ENCODE data around the gene HS6ST3.

Gene HS6ST3

GRCh38 chr13:96540670-96541069 lies 450.8 kb downstream of the HS6ST3 start:
- DNase-seq (ENCODE audit: low spot score): no peak

DNA sequence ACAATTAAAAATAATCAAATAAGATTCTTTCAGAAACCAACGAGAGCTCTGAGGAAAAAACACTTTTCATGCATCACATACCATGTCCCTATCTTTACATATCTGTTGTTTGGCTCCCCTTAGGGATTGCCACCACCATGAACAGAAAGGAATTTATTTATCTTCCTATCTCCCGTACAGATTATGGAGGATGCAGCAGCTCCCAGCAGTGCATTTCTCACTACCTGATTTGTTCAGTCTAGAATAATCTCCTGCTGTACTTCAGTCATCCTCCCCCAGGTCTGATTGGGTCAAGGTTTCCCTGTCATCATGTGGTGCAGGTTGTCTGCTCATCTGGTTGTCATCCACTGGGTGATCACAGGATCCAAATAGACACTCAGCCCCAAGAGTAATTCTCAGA lies 453.1 kb downstream of the HS6ST3 start:
- no peak for DNase-seq (ENCODE audit: low spot score)

DNA sequence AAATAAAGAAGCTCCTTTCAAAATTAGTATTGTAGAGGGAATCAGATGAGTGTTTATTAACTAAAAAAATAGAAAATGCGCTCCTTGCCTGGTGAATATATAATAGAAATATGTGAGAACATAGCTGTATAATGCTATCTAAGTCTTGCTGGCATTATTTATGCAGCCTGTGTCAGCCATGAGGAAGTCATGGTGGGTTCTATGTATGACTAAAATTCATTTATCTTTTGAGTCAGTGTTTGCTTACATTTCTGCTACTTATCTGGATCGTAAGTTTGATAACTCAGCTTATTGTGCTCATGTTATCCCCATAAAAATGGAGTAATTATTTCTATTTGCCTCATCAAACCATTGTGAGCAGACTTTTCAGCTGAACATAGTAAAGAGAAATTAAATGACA lies 455.1 kb downstream of the HS6ST3 start:
- DNase-seq (ENCODE audit: low spot score): no peak

DNA sequence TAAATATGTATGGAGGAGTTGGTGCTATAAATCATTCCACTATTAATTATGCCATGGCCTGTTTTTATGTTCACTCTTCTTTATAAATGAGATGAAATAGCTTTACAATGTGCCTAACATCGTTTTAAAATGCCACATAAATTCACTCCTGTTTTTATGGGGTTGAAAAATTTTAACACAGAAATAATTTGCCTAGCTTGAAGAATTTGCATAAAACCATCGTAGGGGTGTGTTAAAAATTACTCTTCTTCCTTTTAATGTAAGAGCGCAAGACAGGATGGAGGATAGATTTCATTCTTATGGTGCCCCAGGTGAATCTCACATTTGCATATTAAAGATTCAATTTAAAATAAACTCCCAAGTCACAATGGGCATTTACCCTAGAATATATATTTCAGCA lies 456.6 kb downstream of the HS6ST3 start:
- DNase-seq (ENCODE audit: low spot score): no peak

DNA sequence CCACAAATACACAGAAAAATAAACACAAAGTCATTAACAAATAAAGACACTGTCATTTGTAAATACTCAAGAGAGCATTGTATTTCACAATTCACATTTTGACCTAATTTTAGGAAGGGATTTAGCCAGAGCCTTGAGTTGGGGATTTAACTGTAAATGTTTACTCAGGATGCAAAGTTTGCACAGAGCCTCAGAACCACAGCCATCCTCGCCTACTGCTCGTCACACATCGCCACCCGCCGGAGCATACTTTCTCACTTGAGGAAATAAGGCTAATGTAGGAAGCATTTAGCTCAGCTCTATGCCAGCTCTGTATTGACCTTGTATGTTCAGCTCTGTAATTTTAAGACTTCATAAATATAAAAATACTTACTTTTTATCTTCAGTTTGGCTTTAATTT lies 461.6 kb downstream of the HS6ST3 start:
- peak; percentile 17 for DNase-seq (ENCODE audit: low spot score)

- DNase-seq (ENCODE audit: low spot score): no peak
These were observed 462.7 kb downstream of the HS6ST3 start for GRCh38 chr13:96552559-96552958.

DNA sequence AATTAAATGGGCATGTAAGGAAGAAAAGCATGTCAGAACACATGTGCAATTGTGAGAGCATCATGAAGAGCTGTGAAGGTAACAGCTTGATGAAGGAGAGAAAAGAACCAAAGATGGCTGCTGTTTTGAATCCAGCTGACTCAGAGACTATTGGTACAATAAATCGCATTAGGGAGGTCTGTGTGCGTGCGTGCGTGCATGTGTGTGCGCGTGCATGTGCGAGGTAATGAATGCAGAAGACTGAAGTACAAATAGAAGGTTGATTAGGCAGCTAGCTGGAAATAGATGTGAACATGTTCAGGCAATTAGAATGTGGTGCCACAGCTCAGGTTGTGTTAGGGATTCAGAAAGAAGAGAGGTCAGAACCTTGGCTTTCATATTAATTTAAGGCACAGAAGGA lies 463.9 kb downstream of the HS6ST3 start:
- DNase-seq (ENCODE audit: low spot score): no peak

DNA sequence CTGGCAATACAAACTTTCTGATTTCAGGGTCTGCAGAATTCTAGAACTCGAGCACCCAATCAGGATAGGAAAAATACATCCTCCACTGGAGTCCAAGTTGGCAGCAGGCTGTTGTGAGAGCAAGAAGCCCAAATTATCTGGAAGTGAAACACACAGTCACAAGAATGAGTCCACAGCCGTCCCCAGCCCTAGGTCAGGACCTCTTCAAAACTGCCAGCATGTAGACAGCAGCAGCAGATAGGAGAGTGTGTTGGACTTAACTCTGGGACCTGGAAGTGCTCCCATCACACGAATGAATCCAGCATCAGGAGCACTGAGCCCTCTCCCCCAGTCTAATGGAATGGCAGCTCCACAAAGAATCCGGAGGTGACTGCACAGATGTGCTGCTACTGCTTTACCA lies 483.7 kb downstream of the HS6ST3 start:
- DNase-seq (ENCODE audit: low spot score): no peak

DNA sequence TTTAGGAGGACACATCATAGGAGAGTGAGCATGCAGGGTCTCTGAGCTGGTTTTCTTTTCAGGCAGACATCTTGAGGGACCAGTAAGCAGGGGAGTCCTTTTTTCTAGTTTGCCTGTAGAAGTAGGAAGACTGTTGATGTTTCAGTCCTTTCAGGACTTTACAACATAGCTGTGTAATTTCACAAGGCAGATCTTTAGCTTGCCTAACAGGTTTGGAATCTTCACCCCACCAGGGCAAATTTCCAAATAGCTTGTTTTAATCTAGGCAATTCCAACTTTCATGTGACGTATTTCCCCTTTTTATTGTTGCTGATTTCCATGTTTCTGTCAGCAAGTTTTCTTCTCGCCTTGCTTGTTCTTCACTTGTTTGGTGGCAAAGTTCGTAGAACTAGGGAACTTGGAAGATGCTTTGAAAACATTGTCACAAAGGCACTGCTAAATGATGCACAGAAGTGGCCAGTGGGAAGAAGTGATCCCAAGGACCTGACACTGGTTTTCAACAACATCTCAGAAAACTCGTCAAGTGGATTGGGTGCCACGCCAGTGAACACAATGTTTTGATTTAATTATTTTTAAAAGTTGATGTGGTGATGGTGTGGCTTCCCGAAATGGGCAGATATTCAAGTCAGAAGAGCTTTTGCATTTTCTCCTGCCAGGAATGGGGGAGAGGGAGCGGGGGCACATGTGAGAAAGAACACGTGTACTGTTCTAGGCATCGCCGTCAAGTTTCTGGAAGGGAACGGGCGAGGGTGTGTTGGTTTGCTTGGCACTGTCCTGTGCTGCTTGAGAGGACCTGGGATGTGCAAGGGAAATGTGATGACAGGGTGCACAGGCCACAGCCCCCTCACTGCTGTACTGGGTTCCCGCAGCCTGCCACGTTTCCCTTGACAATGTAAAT lies 485.8 kb downstream of the HS6ST3 start:
- DNase-seq (ENCODE audit: low spot score): no peak

- no peak for DNase-seq (ENCODE audit: low spot score)
These were observed 491.8 kb downstream of the HS6ST3 start for GRCh38 chr13:96581741-96582140.

GRCh38 chr13:96615252-96615651 lies 525.3 kb downstream of the HS6ST3 start:
- no peak for DNase-seq (ENCODE audit: low spot score)

DNA sequence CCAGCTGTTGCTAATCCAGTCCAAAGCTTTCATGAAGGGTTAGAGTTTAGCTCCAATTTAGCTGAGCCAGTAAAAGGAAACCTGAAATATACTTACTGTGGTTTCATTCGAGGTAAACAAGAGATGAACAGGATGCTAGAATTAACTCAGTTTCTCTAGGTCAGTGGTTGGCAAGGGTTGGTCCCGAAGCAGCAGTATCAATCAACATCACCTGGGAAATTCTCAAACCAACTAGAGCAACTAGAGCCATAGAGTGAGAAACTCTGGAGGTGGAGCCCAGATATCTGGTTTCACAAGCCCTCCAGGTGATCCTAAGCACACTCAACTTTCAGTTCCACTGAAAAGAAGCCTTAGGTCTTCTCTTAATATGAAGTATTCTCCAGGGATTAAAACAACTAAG lies 527.6 kb downstream of the HS6ST3 start:
- DNase-seq (ENCODE audit: low spot score): no peak

- DNase-seq (ENCODE audit: low spot score): no peak
These were observed 531.8 kb downstream of the HS6ST3 start for GRCh38 chr13:96621634-96622183.

DNA sequence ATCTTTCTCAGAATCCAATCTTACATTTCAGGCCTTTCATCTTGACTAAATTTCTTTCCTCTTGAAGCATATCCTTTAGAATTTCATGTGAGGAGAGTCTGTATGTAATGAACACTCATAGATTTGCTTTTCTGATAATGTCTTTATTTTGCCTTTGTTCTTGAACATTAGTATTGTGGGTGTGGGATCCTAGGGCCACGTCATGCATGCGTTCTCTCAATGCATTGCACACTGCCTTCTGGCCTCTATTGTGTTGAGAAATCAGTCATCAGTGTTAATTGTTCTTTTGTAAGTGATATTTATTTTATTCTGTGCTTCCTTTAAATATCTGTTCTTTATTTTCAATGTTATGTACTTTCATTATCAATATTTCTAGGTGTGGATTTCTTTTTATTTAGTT lies 539.4 kb downstream of the HS6ST3 start:
- no peak for DNase-seq (ENCODE audit: low spot score)

- DNase-seq (ENCODE audit: low spot score): no peak
These were observed 542.8 kb downstream of the HS6ST3 start for GRCh38 chr13:96632536-96633320.

- DNase-seq (ENCODE audit: low spot score): no peak
These were observed 546.2 kb downstream of the HS6ST3 start for GRCh38 chr13:96636001-96636709.

DNA sequence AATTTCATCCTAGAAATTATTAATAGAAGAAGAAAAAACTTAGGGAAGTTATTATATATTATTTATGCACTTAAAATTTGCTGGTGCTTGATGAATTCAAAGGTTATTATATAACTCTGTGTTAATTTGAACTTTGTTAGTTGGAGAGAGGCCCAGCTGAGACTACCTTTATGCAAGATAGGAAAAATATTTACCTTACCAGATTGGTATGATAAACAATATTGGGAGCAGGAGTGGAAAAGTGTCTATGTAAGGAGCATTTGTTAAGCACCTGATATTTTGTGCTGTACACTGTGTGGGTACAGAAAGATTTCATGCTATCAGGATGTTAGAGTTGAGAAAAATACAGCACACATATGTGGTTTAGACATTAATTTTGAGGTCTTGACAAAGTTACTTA lies 547.1 kb downstream of the HS6ST3 start:
- no peak for DNase-seq (ENCODE audit: low spot score)

DNA sequence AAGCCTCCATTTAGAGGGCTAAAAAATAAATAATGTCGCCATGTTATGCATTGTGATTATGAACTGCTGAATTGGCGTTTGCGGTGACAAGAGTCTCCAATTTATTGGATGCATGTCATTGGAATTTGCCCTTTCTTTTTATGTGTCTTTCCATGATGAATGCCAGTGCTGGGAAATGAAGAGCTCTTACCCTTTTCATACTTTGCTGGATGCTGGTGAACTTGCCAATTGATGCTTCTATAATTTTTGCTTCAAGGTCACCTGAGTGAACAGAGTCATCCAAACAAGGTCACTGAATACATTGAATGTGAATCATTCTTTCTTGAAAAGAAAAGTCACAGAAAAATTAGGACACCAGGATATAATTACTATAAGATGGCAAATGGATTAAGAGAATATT lies 556.2 kb downstream of the HS6ST3 start:
- DNase-seq (ENCODE audit: low spot score): no peak

GRCh38 chr13:96646515-96647211 lies 556.8 kb downstream of the HS6ST3 start:
- no peak for DNase-seq (ENCODE audit: low spot score)

- DNase-seq (ENCODE audit: low spot score): peak; percentile 94
These were observed 560.5 kb downstream of the HS6ST3 start for GRCh38 chr13:96650301-96650886.

GRCh38 chr13:96651598-96651997 lies 561.7 kb downstream of the HS6ST3 start:
- no peak for DNase-seq (ENCODE audit: low spot score)
